ENCODE data around the gene PRR23B. TPM values are rescaled to one million over a fixed set of nuclear protein-coding genes. Genes with fewer than 3 reads are reported as not detected.
"Not testable (repeated sequence)": the region's sequence is repeated elsewhere in the genome, so short reads cannot be mapped to it uniquely, and the experiment has no call there.

PRR23B gene
- total RNA-seq, 4 donors from 2014 or later, result not detected

DNA sequence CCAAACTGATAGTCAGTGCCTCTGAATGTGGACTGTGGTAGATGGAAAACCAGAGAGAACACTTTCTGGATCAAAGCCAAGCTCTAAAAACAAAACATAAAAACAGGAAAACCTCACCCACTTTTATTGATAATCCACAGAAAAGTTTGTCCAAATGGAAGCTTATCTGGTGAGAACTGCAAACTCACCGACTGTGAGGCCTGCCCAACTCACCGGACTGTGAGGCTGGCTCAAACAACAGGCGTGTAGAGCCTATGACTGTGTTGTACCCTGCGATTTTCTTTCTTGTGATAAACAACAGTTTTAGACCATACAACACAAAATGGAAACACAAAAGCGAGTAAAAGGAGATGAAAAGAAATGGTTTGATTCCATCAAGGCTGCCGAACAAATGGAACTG, 16.8 kb upstream of the PRR23B start:
- Histone ChIP-seq H3K27ac (no peak overlapping the region), H3K9me3 (no peaks in the 10 kb centered on the region), H3K27me3 (no peaks in the 10 kb centered on the region), H3K4me1 (no peaks in the 10 kb centered on the region), H3K4me3 (no peak overlapping the region), H3K36me3 (no peaks in the 10 kb centered on the region)
- TF ChIP-seq, protein P1, sequence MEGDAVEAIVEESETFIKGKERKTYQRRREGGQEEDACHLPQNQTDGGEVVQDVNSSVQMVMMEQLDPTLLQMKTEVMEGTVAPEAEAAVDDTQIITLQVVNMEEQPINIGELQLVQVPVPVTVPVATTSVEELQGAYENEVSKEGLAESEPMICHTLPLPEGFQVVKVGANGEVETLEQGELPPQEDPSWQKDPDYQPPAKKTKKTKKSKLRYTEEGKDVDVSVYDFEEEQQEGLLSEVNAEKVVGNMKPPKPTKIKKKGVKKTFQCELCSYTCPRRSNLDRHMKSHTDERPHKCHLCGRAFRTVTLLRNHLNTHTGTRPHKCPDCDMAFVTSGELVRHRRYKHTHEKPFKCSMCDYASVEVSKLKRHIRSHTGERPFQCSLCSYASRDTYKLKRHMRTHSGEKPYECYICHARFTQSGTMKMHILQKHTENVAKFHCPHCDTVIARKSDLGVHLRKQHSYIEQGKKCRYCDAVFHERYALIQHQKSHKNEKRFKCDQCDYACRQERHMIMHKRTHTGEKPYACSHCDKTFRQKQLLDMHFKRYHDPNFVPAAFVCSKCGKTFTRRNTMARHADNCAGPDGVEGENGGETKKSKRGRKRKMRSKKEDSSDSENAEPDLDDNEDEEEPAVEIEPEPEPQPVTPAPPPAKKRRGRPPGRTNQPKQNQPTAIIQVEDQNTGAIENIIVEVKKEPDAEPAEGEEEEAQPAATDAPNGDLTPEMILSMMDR (IDR thresholded peaks at IDR 0.05), result no peak
- no peak for TF ChIP-seq POLR2A (IDR thresholded peaks at IDR 0.05)
- intact Hi-C loops (cut with DNase I; ENCODE audit: low total_unique reads), result no loop called here
- no peak for DNase-seq

DNA sequence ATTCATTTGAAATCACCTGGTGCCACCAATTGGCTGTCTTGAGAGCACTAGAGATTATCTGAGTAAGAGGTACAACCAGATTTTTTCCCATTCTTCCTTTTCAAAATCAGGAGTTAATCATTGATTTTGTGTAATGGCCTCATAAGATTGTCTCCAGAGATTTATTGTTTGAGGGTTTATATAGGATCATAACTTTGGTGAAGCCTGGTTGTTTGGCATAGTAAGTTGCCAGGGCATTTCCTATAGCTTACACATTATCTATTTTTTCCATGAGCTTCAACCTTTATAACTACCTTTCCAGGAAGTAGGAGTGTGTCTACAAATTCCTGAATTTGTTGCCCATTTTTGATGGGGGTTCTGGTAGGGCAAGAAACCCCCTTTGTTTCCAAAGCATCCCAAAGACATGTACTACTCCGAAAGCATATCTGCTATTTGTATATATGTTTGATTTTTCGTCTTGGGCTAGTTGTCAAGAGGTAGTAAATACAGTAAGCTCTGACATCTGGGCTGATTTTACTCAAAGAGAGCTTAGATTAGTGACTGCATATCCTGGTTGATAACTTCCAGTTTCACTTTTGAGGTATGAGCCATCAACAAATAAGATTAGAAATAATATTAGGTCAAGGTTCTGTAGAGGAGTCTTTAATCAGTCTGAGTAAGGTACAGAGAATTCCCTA, 11.7 kb upstream of the PRR23B start:
- H3K4me1 ChIP-seq, result no peaks in the 10 kb centered on the region
- no peak for DNase-seq
- no peaks in the 10 kb centered on the region for H3K27me3 ChIP-seq
- no peaks in the 10 kb centered on the region for H3K9me3 ChIP-seq
- intact Hi-C loops (cut with DNase I; ENCODE audit: low total_unique reads), result no loop called here
- TF ChIP-seq, protein P1 (IDR thresholded peaks at IDR 0.05), result no peak
- TF ChIP-seq POLR2A (IDR thresholded peaks at IDR 0.05), result no peak
- no peak overlapping the region for H3K27ac ChIP-seq
- H3K36me3 ChIP-seq, result no peaks in the 10 kb centered on the region
- no peak overlapping the region for H3K4me3 ChIP-seq

DNA sequence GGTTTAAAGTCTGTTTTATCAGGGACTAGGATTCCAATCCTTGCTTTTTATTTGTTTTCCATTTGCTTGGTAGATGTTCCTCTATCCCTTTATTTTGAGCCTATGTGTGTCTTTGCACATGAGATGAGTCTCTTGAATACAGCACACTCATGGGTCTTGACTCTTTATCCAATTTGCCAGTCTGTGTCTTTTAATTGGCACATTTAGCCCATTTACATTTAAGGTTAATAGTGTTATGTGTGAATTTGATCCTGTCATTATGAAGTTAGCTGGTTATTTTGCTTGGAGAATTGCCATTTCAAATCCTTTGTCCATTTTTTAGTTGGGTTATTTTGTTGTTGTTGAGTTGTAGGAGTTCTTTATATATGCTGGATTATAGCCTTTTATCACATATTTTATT, 9.8 kb upstream of the PRR23B start:
- DNase-seq; H3K4me3 ChIP-seq; intact Hi-C loops (cut with DNase I; ENCODE audit: low total_unique reads); H3K4me1 ChIP-seq; H3K9me3 ChIP-seq; H3K27ac ChIP-seq; H3K27me3 ChIP-seq; H3K36me3 ChIP-seq: not testable (repeated sequence)

DNA sequence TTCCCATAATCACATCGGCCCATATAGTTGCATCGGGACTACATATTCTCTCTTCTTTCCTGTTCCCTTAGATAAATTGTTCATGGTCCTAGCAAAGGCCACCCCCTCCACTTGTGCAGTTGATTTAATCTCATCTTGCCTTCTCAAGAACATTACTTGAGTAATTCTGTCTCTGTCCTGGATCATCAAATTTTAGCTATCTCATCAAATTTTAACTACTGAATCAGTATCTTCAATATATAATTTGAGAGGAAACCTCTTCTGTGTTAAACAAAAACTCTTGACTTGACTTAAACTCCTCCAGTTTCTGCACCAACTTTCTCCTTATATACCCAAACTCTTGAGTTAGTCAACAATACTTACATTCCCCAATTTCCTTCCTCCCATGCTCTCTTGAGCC, 4.2 kb upstream of the PRR23B start:
- TF ChIP-seq POLR2A (IDR thresholded peaks at IDR 0.05), result no peak
- TF ChIP-seq, protein P1 (IDR thresholded peaks at IDR 0.05), result no peak
- no peak overlapping the region for H3K4me3 ChIP-seq
- no peaks in the 10 kb centered on the region for H3K4me1 ChIP-seq
- no peak for DNase-seq
- H3K9me3 ChIP-seq, result peaks cover 0 to 3% of the 10 kb centered on the region in 2 donors
- H3K36me3 ChIP-seq, result no peaks in the 10 kb centered on the region
- intact Hi-C loops (cut with DNase I; ENCODE audit: low total_unique reads), result no loop called here
- H3K27me3 ChIP-seq, result no peaks in the 10 kb centered on the region
- H3K27ac ChIP-seq, result no peak overlapping the region

DNA sequence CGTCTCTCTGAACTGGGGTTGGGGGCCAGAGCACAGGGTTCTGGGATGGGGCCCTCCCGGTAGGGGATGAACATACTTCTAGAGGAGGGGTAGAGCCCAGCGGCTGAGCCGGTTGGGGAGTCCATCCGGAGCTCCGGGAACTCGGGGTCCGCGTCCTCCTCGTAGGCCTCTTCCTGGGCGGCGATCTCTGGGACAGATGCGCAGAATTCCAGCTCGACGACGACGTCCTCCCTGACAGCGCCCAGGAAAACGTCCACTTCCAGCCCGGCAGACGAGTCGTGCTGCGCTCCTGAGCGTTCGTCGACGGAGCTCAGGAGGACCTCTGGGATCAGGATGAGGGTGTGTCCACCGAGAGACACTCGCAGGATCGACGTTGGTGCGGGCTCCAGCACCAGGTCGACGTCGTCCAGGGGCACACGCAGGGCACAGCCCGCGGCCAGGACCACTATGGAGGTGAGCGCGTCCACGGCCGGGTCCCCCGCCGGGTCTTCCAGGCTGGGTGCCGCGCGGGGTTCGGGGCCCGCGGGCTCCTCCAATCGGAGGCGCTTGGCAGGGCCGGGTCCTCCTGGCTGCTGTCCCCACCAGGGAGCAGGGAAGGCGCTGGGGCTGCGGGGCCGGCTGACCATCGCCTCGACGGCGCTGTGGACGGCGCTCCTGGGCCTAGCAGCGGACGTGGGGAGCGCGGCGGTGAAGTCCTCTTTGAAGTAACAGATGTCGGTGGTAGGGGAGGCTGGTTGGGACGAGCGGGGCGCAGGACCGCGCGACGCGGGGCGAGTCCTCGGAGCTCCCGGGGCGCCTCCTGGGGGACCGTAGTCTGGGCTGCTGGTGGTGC, 474 bp downstream of the PRR23B start:
- no peaks in the 10 kb centered on the region for H3K36me3 ChIP-seq
- TF ChIP-seq, protein P1 (IDR thresholded peaks at IDR 0.05), result no peak
- no peak for TF ChIP-seq POLR2A (IDR thresholded peaks at IDR 0.05)
- H3K4me3 ChIP-seq, result no peak overlapping the region
- peaks cover 0 to 3% of the 10 kb centered on the region in 2 donors for H3K9me3 ChIP-seq
- no peak for DNase-seq
- H3K4me1 ChIP-seq, result no peaks in the 10 kb centered on the region
- no peaks in the 10 kb centered on the region for H3K27me3 ChIP-seq
- intact Hi-C loops (cut with DNase I; ENCODE audit: low total_unique reads), result no loop called here
- H3K27ac ChIP-seq, result no peak overlapping the region

All from uterus (tissue), 4 donors.